Keratinocyte (primary cell): Measurements from ENCODE around the gene ITGA11.

ENCODE experiments used
- EZH2 ChIP-seq: IDR thresholded peaks from one replicate; pipeline ENCODE4 v1.6.1; 2012; ENCODE audit warnings: inconsistent platforms, mild to moderate bottlenecking, low read length, moderate library complexity
- TF ChIP-seq, protein P1 (sequence below), 3 experiments: IDR thresholded peaks in 1 of 3; conservative IDR thresholded peaks in 1 of 3; optimal IDR thresholded peaks in 1 of 3; 2 replicates in 2 of 3; 3 replicates in 1 of 3; pipeline versions ENCODE3 to v1.5.1; 2011; ENCODE audit warnings: low read length in 3 of 3, mild to moderate bottlenecking in 3 of 3, moderate library complexity in 2 of 3, control low read depth in 1 of 3, inconsistent platforms in 1 of 3; ENCODE audit not compliant: insufficient read depth in 2 of 3; ENCODE audit errors: extremely low read depth in 1 of 3

- TF ChIP-seq, protein P1, sequence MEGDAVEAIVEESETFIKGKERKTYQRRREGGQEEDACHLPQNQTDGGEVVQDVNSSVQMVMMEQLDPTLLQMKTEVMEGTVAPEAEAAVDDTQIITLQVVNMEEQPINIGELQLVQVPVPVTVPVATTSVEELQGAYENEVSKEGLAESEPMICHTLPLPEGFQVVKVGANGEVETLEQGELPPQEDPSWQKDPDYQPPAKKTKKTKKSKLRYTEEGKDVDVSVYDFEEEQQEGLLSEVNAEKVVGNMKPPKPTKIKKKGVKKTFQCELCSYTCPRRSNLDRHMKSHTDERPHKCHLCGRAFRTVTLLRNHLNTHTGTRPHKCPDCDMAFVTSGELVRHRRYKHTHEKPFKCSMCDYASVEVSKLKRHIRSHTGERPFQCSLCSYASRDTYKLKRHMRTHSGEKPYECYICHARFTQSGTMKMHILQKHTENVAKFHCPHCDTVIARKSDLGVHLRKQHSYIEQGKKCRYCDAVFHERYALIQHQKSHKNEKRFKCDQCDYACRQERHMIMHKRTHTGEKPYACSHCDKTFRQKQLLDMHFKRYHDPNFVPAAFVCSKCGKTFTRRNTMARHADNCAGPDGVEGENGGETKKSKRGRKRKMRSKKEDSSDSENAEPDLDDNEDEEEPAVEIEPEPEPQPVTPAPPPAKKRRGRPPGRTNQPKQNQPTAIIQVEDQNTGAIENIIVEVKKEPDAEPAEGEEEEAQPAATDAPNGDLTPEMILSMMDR (optimal IDR thresholded peaks at IDR 0.05 in 1 of 3, IDR thresholded peaks at IDR 0.05 in 1 of 3, conservative IDR thresholded peaks at IDR 0.05 in 1 of 3; ENCODE audit: extremely low read depth in 1 of 3, insufficient read depth in 2 of 3, low read length in 3 of 3): no peak
- TF ChIP-seq EZH2: no peak
These were observed 23.0 kb downstream of the ITGA11 start for GRCh38 chr15:68408971-68409370.
